H1 (cell line): Measurements from ENCODE around the gene PIGL. TPM values are rescaled to one million over a fixed set of nuclear protein-coding genes. Genes with fewer than 3 reads are reported as not detected.

Source experiments
- CTCF ChIA-PET: fragments of 300-600 bp; sonication (Branson Sonifier 250); formaldehyde crosslinking; loops from one replicate; lab custom pipeline; 2021; ENCODE audit not compliant: partially characterized antibody; lab: Charles Lee
- POLR2A ChIA-PET: fragments of 300-600 bp; sonication (Branson Sonifier 250); formaldehyde crosslinking; loops from one replicate; lab custom pipeline; 2021; ENCODE audit warnings: inconsistent platforms; ENCODE audit not compliant: partially characterized antibody; lab: Charles Lee
- DNase-seq, 2 experiments: peaks; one replicate each; pipeline versions ENCODE4 v3.0.0 to v3.0.0-alpha.2; 2010 to 2022; ENCODE audit warnings: low spot score in 2 of 2, low read depth in 1 of 2, mixed read lengths in 1 of 2
- FAIRE-seq: peaks from 2 replicates; lab custom pipeline; 2011; peaks lifted over from hg19 to GRCh38; lab: Jason Lieb, UNC
- H2AFZ ChIP-seq: 2 replicates; pipeline ENCODE4 v1.8.1; 2012; ENCODE audit warnings: low read length, inconsistent platforms
- H2AK5ac ChIP-seq: 2 replicates; pipeline ENCODE4 v1.6.1; 2013; ENCODE audit warnings: low read depth, low read length
- H2BK120ac ChIP-seq: replicated peaks from 2 replicates; pipeline ENCODE3; 2013; ENCODE audit warnings: low read depth, low read length, inconsistent platforms
- H2BK12ac ChIP-seq: 2 replicates; pipeline ENCODE4 v1.6.1; 2013; ENCODE audit warnings: low read depth, low read length
- H2BK15ac ChIP-seq: 2 replicates; pipeline ENCODE4 v1.6.1; 2013; ENCODE audit warnings: low read length
- H2BK20ac ChIP-seq: 2 replicates; pipeline ENCODE4 v1.6.1; 2013; ENCODE audit warnings: low read length
- H2BK5ac ChIP-seq: 2 replicates; pipeline ENCODE4 v1.6.1; 2013; ENCODE audit warnings: low read depth, low read length
- H3K14ac ChIP-seq: 2 replicates; pipeline ENCODE4 v1.6.1; 2013; ENCODE audit warnings: inconsistent platforms; ENCODE audit not compliant: insufficient read length
- H3K18ac ChIP-seq: 2 replicates; pipeline ENCODE4 v1.6.1; 2013; ENCODE audit warnings: low read length; ENCODE audit errors: extremely low read depth
- H3K23ac ChIP-seq: 2 replicates; pipeline ENCODE4 v1.6.1; 2013; ENCODE audit warnings: inconsistent platforms; ENCODE audit not compliant: insufficient read length
- H3K23me2 ChIP-seq: 2 replicates; pipeline ENCODE4 v1.6.1; 2013; ENCODE audit warnings: low read depth, low read length
- H3K27ac ChIP-seq: 2 replicates; pipeline ENCODE4 v1.6.1; 2011; ENCODE audit warnings: low read depth, low read length, inconsistent platforms
- H3K27me3 ChIP-seq, 4 experiments: replicated peaks in 1 of 4; 1 replicate in 1 of 4; 2 replicates in 3 of 4; pipeline versions ENCODE4 v1.6.1 to v1.8.1; 2011 to 2013; ENCODE audit warnings: low read length in 3 of 4, mild to moderate bottlenecking in 3 of 4, inconsistent platforms in 2 of 4, mixed read lengths in 2 of 4, moderate library complexity in 1 of 4; ENCODE audit not compliant: control insufficient read depth in 3 of 4, insufficient read depth in 3 of 4; ENCODE audit errors: extremely low read depth in 1 of 4
- H3K36me3 ChIP-seq, 4 experiments: 2 replicates each; pipeline versions ENCODE4 v1.6.1 to v1.8.1; 2011 to 2013; ENCODE audit warnings: mild to moderate bottlenecking in 4 of 4, low read length in 3 of 4, moderate library complexity in 2 of 4, control low read depth in 1 of 4, inconsistent platforms in 1 of 4; ENCODE audit not compliant: insufficient read depth in 4 of 4, control insufficient read depth in 2 of 4
- H3K4ac ChIP-seq: replicated peaks from 2 replicates; pipeline ENCODE3; 2013; ENCODE audit warnings: low read length, low read depth, mixed read lengths, inconsistent platforms; ENCODE audit not compliant: insufficient read length
- H3K4me1 ChIP-seq, 4 experiments: replicated peaks in 1 of 4; 1 replicate in 1 of 4; 2 replicates in 3 of 4; pipeline versions ENCODE4 v1.6.1 to v1.8.1; 2011 to 2013; ENCODE audit warnings: low read length in 3 of 4, inconsistent platforms in 2 of 4, mixed read lengths in 1 of 4; ENCODE audit not compliant: insufficient read depth in 4 of 4, control insufficient read depth in 3 of 4
- H3K4me2 ChIP-seq, 2 experiments: 2 replicates each; pipeline versions ENCODE4 v1.6.1 to v1.8.1; 2011 to 2013; ENCODE audit warnings: low read depth in 2 of 2, low read length in 2 of 2, control low read depth in 1 of 2, inconsistent platforms in 1 of 2, mild to moderate bottlenecking in 1 of 2; ENCODE audit not compliant: insufficient read depth in 1 of 2
- H3K4me3 ChIP-seq, 4 experiments: fragments of 200-600, 300-600 bp in 1 of 4; sonication (generic), shearing (Covaris generic), sonication (Bioruptor Twin) in 1 of 4; 2 replicates each; pipeline versions ENCODE4 v1.5.1 to v1.8.1; 2011 to 2016; ENCODE audit warnings: low read length in 4 of 4, low read depth in 3 of 4, control low read depth in 2 of 4, inconsistent platforms in 2 of 4, mild to moderate bottlenecking in 2 of 4, mixed read lengths in 1 of 4, moderate library complexity in 1 of 4; ENCODE audit not compliant: insufficient read depth in 2 of 4; ENCODE audit errors: extremely low read depth in 1 of 4
- H3K56ac ChIP-seq: replicated peaks from 2 replicates; pipeline ENCODE3; 2013; ENCODE audit warnings: low read depth, mild to moderate bottlenecking, mixed read lengths, low read length, inconsistent platforms; ENCODE audit not compliant: insufficient read length
- H3K79me1 ChIP-seq: 2 replicates; pipeline ENCODE4 v1.6.1; 2013; ENCODE audit warnings: low read depth, low read length, control low read depth
- H3K79me2 ChIP-seq, 2 experiments: 2 replicates each; pipeline versions ENCODE4 v1.6.1 to v1.8.1; 2012 to 2013; ENCODE audit warnings: low read length in 2 of 2, mild to moderate bottlenecking in 2 of 2, inconsistent platforms in 1 of 2; ENCODE audit not compliant: insufficient read depth in 2 of 2, control insufficient read depth in 1 of 2
- H3K9ac ChIP-seq, 4 experiments: replicated peaks in 1 of 4; 1 replicate in 1 of 4; 2 replicates in 3 of 4; pipeline versions ENCODE4 v1.6.1 to v1.8.1; 2011 to 2013; ENCODE audit warnings: low read depth in 3 of 4, low read length in 3 of 4, control low read depth in 2 of 4, mild to moderate bottlenecking in 2 of 4, moderate library complexity in 2 of 4, inconsistent platforms in 1 of 4; ENCODE audit errors: extremely low read depth in 1 of 4
- H3K9me3 ChIP-seq, 2 experiments: 2 replicates each; pipeline versions ENCODE4 v1.6.1 to v1.8.1; 2012 to 2013; ENCODE audit warnings: mild to moderate bottlenecking in 2 of 2, moderate library complexity in 2 of 2, control low read depth in 1 of 2, inconsistent platforms in 1 of 2, low read depth in 1 of 2, low read length in 1 of 2, mixed read lengths in 1 of 2; ENCODE audit not compliant: insufficient read depth in 2 of 2
- H4K20me1 ChIP-seq, 2 experiments: replicated peaks in 1 of 2; 2 replicates each; pipeline versions ENCODE3 to v1.8.1; 2011 to 2013; ENCODE audit warnings: inconsistent platforms in 2 of 2, low read length in 2 of 2, mild to moderate bottlenecking in 1 of 2; ENCODE audit not compliant: insufficient read depth in 2 of 2, control insufficient read depth in 1 of 2
- H4K5ac ChIP-seq: 2 replicates; pipeline ENCODE4 v1.6.1; 2013; ENCODE audit warnings: low read length, low read depth, mixed read lengths, inconsistent platforms; ENCODE audit not compliant: insufficient read length
- H4K8ac ChIP-seq: 2 replicates; pipeline ENCODE4 v1.8.0; 2013; ENCODE audit warnings: mild to moderate bottlenecking, moderate library complexity, low read length, inconsistent platforms; ENCODE audit not compliant: insufficient read depth; ENCODE audit errors: extremely low read depth
- H4K91ac ChIP-seq: replicated peaks from 2 replicates; pipeline ENCODE3; 2013; ENCODE audit warnings: low read length, mixed read lengths, inconsistent platforms; ENCODE audit not compliant: insufficient read length
- ASH2L ChIP-seq: fragments of 200-600, 300-600 bp; sonication (generic); IDR thresholded peaks from one replicate; pipeline ENCODE4 v1.7.1; 2017; ENCODE audit warnings: low read length
- BACH1 ChIP-seq: IDR thresholded peaks from 2 replicates; pipeline ENCODE4 v1.6.1; 2012; ENCODE audit warnings: low read length, improper control_type of control experiment
- CBX5 ChIP-seq: fragments of 300-800, 300-1000 bp; sonication (generic); IDR thresholded peaks from 2 replicates; pipeline ENCODE4 v1.7.1; 2016; ENCODE audit warnings: antibody characterized with exemption, low read length, low read depth
- CHD2 ChIP-seq: IDR thresholded peaks from 2 replicates; pipeline ENCODE4 v1.6.1; 2012; ENCODE audit warnings: low read length, improper control_type of control experiment
- EZH2 ChIP-seq: fragments of 200-600 bp; sonication (generic); IDR thresholded peaks from 2 replicates; pipeline ENCODE4 v1.7.1; 2012; ENCODE audit warnings: low read depth, mild to moderate bottlenecking, moderate library complexity, low read length, inconsistent platforms; ENCODE audit not compliant: severe bottlenecking
- POLR2A ChIP-seq, 2 experiments: IDR thresholded peaks; 1 replicate in 1 of 2; 2 replicates in 1 of 2; pipeline ENCODE4 v1.6.1; 2011; ENCODE audit warnings: low read depth in 2 of 2, low read length in 2 of 2, mild to moderate bottlenecking in 2 of 2; ENCODE audit errors: control extremely low read depth in 1 of 2
- POLR2AphosphoS5 ChIP-seq: IDR thresholded peaks from 2 replicates; pipeline ENCODE4 v1.6.1; 2011; ENCODE audit warnings: low read depth, low read length
- SAP30 ChIP-seq: fragments of 300-600 bp; sonication (generic); IDR thresholded peaks from 2 replicates; pipeline ENCODE4 v1.7.1; 2012; ENCODE audit warnings: low read length, moderate library complexity, mild to moderate bottlenecking, inconsistent platforms; ENCODE audit not compliant: insufficient read depth, insufficient replicate concordance
- SP2 ChIP-seq: IDR thresholded peaks from 2 replicates; pipeline ENCODE4 v1.6.1; 2012; ENCODE audit warnings: mild to moderate bottlenecking, low read length, inconsistent platforms
- SRF ChIP-seq: IDR thresholded peaks from 2 replicates; pipeline ENCODE4 v1.6.1; 2011; ENCODE audit warnings: mild to moderate bottlenecking, low read depth, low read length, moderate library complexity
- TAF1 ChIP-seq: IDR thresholded peaks from 2 replicates; pipeline ENCODE4 v1.6.1; 2011; ENCODE audit warnings: mild to moderate bottlenecking, low read depth, low read length
- TBP ChIP-seq: IDR thresholded peaks from 2 replicates; pipeline ENCODE4 v1.6.1; 2011; ENCODE audit warnings: low read depth, low read length, improper control_type of control experiment
- TCF12 ChIP-seq: IDR thresholded peaks from 2 replicates; pipeline ENCODE4 v1.6.1; 2011; ENCODE audit warnings: low read depth, mild to moderate bottlenecking, low read length
- WGBS, 2 experiments: shearing (Covaris generic) in 1 of 2; methylation state at CpG; one replicate each; pipeline versions ENCODE4 v1.1.6 to v1.1.7; 2013 to 2015; ENCODE audit warnings: low lambda C conversion rate in 2 of 2, mixed read lengths in 2 of 2, inconsistent platforms in 1 of 2, low coverage in 1 of 2, missing lambda C conversion rate in 1 of 2; ENCODE audit not compliant: insufficient replicate concordance in 2 of 2, insufficient coverage in 1 of 2, insufficient read length in 1 of 2; ENCODE audit errors: extremely low coverage in 1 of 2, missing lambda C conversion rate in 1 of 2; 5-methylcytosine and 5-hydroxymethylcytosine counted together
- polyA plus RNA-seq, 7 experiments: library from polyadenylated mRNA; depleted of rRNA in 3 of 7; stranded (reverse) in 5 of 7; unstranded in 2 of 7; fragments of >200 nt in 5 of 7; fragments of 200-250 nt in 2 of 7; gene quantifications; 1 replicate in 5 of 7; 2 replicates in 1 of 7; 4 replicates in 1 of 7; pipeline versions ENCODE4 v1.2.1 to v1.2.3, GENCODE V29; 2011 to 2013; ENCODE audit warnings: missing spikeins in 2 of 7, mixed read lengths in 2 of 7
- total RNA-seq: library from RNA; stranded (reverse); fragmentation: NEBNext Ultra II Directional; extraction: Animal tissue kit (Norgen Biotek cat#: 25700); gene quantifications from 2 replicates; pipeline ENCODE4 v1.2.1, GENCODE V29; 2021
- TF ChIP-seq, protein P1 (sequence below): IDR thresholded peaks from 2 replicates; pipeline ENCODE4 v1.6.1; 2012; ENCODE audit warnings: inconsistent platforms

The PIGL gene
- total and polyA plus RNA-seq, 2 of the 8 experiments (the other 6 are each of a cell fraction or from before 2014, with no cell fraction given), result 28.4 to 30.8 TPM

DNA sequence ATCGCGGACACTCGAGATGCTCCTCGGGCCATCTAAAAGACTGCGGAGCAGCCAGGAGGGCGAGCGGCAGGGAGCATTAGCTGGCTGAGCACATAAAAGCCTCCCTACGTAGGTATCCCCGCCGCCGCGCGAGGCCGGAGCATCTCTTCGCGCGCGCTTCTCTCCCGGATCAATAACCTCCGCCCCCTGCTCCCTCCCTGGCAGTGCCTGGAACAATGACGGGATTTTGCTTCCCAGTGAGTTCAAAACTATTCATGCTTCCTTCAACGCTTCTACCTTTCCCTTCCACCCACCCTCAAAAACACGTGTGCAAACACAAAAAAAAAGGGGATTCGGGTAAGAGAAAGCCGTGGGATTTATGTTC lies 135.3 kb downstream of the PIGL start:
- H3K4ac ChIP-seq, result peak overlapping the region; percentile 89
- H3K4me1 ChIP-seq, result 0 out of 7 replicates have a peak, but pooled peaks cover 0 to 2% (median 0%) of the 10 kb centered on the region in 4 experiments
- peak overlapping the region; percentile 62 for H3K18ac ChIP-seq
- no peaks in the 10 kb centered on the region for H3K79me1 ChIP-seq
- H3K36me3 ChIP-seq, result peaks cover 19 to 25% (median 20%) of the 10 kb centered on the region in 4 experiments
- H3K14ac ChIP-seq, result no peak overlapping the region
- peak overlapping the region; percentile 58 for H4K5ac ChIP-seq
- peaks cover 0 to 34% of the 10 kb centered on the region in 2 experiments; a peak in 2 of 4 replicates for H3K79me2 ChIP-seq
- no peak overlapping the region for H2BK12ac ChIP-seq
- peak in 1 of 2 experiments; percentile 67 for DNase-seq
- H3K9ac ChIP-seq, result peak overlapping the region; percentile 91 to 96 (median 92)
- no peak for FAIRE-seq
- peak overlapping the region; percentile 62 for H3K56ac ChIP-seq
- H2BK20ac ChIP-seq, result no peak overlapping the region
- no peak overlapping the region for H2AK5ac ChIP-seq
- H4K91ac ChIP-seq, result peak overlapping the region; percentile 36
- ChIA-PET POLR2A (interaction anchor here (0.9 to 6.7 kb wide), 20 partner anchors 10 to 151 kb away, joined by 3 to 71 read pairs (median 5); partner anchors contain the start of genes NCOR1, PIGL and UBB), CTCF (interaction anchor here (0.9 to 5.7 kb wide), 4 partner anchors 9 to 132 kb away, joined by 3 to 44 read pairs (median 5); no protein-coding TSS in a partner anchor)
- no peak overlapping the region for H3K23ac ChIP-seq
- no peak overlapping the region for H2BK5ac ChIP-seq
- 2% methylated on average over 25 of the region's 25 CpGs; no CpG with 5 or more reads in 1 of the 2 experiments for WGBS, 2 experiments
- no peaks in the 10 kb centered on the region for H3K9me3 ChIP-seq
- peak overlapping the region; percentile 66 to 78 for H3K4me2 ChIP-seq
- peaks cover 2% of the 10 kb centered on the region; the same call in 1 of the 2 replicates for H3K23me2 ChIP-seq
- H3K27ac ChIP-seq, result peak overlapping the region; percentile 55
- no peaks in the 10 kb centered on the region; a peak in 1 of 7 replicates for H3K27me3 ChIP-seq
- H3K4me3 ChIP-seq, result peak overlapping the region; percentile 78 to 95 (median 86)
- 0 out of 2 replicates have a peak overlapping the region, but pooled peaks have one; percentile 25 for H2AFZ ChIP-seq
- H2BK120ac ChIP-seq, result no peak overlapping the region
- peak overlapping the region; percentile 71 for H4K8ac ChIP-seq
- peaks cover 0 to 3% of the 10 kb centered on the region in 2 experiments for H4K20me1 ChIP-seq
- no peak overlapping the region for H2BK15ac ChIP-seq
- TF ChIP-seq, protein P1, sequence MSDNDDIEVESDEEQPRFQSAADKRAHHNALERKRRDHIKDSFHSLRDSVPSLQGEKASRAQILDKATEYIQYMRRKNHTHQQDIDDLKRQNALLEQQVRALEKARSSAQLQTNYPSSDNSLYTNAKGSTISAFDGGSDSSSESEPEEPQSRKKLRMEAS, result no peak
- TF ChIP-seq POLR2A (IDR thresholded peaks at IDR 0.05; ENCODE audit: control extremely low read depth in 1 of 2, low read depth in 2 of 2, low read length in 2 of 2) (peak in 1 of 2 experiments; percentile 59; a peak in 2 of 3 replicates), BACH1 (peak; percentile 10; the same call in 1 of the 2 replicates), CHD2 (0 out of 2 replicates have a peak, but pooled peaks have one; percentile 43), POLR2AphosphoS5 (0 out of 2 replicates have a peak, but pooled peaks have one; percentile 56), SRF (no peak), TCF12 (no peak), EZH2 (no peak), SAP30 (no peak), TAF1 (peak; percentile 43; the same call in 1 of the 2 replicates), TBP (peak; percentile 44; the same call in 1 of the 2 replicates), SP2 (no peak), CBX5 (no peak), ASH2L (peak; percentile 79)
